Epithelial cell of esophagus (primary cell): ENCODE measurements around the gene ODAPH.

Experiments
- DNase-seq: peaks from one replicate; pipeline ENCODE4 v3.0.0; 2010; ENCODE audit warnings: low read depth
- H3K4me3 ChIP-seq: 2 replicates; pipeline ENCODE4 v1.5.1; 2011; ENCODE audit warnings: mild to moderate bottlenecking, low read length, control low read depth
- CTCF ChIP-seq: IDR thresholded peaks from 2 replicates; pipeline ENCODE4 v1.5.1; 2011; ENCODE audit warnings: low read depth, mild to moderate bottlenecking, low read length, control low read depth, inconsistent platforms; ENCODE audit not compliant: insufficient read depth; ENCODE audit errors: missing control alignments

The ODAPH gene

GRCh38 chr4:75596061-75596460, 40.2 kb downstream of the ODAPH start:
- TF ChIP-seq CTCF = no peak
- H3K4me3 ChIP-seq = no peak overlapping the region
- DNase-seq = no peak

GRCh38 chr4:75598390-75598789, 42.5 kb downstream of the ODAPH start:
- peak; percentile 4 for DNase-seq
- no peak overlapping the region for H3K4me3 ChIP-seq
- no peak for TF ChIP-seq CTCF

DNA sequence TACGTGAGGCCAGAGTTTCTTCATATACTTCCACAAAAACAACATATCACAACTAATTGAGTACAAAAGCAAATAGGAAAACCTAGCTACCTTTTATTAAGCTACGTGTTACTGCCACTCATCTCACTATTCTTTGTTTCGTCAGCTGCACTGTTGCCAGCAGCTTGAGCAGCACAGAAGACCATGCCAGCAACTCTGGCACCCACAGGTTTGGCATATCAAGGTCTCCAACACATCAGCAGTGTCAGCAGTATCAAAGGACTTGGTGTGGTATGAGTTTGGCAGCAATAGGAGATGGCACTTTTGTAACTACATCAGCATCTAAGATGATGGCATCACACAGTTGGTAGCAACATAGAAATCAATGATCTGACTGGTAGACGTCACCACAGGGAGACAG, 43.8 kb downstream of the ODAPH start:
- TF ChIP-seq CTCF = no peak
- H3K4me3 ChIP-seq = no peak overlapping the region
- DNase-seq = no peak

DNA sequence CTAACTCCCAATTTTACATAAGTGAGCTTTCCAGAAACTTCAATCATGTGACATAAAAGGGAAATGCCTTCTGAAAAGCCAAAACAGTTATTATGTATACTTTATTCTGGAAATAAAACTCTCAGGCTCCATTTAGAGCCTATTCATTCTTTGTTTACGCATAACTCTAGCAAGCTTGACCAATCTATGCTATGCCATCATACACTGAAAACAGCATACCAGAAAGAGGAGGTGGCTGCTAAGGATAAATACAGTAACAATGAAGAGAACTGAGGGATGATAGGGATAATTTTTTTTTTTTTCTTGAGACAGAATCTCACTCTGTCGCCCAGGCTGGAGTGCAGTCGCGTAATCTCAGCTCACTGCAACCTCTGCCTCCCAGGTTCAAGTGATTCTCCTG, 50.1 kb downstream of the ODAPH start:
- TF ChIP-seq CTCF = no peak

DNA sequence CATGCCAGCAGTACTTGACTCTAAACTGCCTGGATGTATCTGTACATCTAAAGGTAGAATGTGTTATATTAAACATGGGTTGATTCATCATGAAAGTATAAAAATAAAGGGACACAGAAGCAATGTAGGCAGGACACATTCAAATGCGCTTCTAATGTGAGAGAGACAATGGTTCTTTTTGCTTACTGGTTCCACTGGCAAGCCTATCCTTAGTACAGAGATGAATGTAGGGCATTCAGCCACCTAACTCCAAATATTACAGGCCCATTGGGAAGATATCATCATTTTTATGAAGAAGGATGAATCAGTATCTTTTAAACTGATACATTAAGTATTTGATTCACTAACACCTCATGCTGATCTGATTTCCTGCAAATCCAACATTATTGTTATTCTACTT, 56.4 kb downstream of the ODAPH start:
- TF ChIP-seq CTCF = no peak
- H3K4me3 ChIP-seq = no peak overlapping the region
- DNase-seq = no peak

More for the DNA sequence above, 50.1 kb downstream of the ODAPH start:
- no peak overlapping the region for H3K4me3 ChIP-seq
- DNase-seq = no peak
